Astrocyte of the cerebellum (primary cell): Measurements from ENCODE around the gene MS4A15.
"Not testable (repeated sequence)": the region's sequence is repeated elsewhere in the genome, so short reads cannot be mapped to it uniquely, and the experiment has no call there.

ENCODE experiments used
- DNase-seq: peaks from one replicate; pipeline ENCODE4 v3.0.0-alpha.2; 2011; ENCODE audit warnings: low read depth
- H3K4me3 ChIP-seq: 2 replicates; pipeline ENCODE4 v1.5.1; 2011; ENCODE audit warnings: mild to moderate bottlenecking, low read depth, low read length, moderate library complexity
- in situ Hi-C: cut with HindIII; loops from 2 replicates; pipeline ENCODE4 v1.10.0; 2017; ENCODE audit warnings: low sequenced_read_pairs
- TF ChIP-seq, protein P1 (sequence below): IDR thresholded peaks from 2 replicates; pipeline ENCODE4 v1.5.1; 2012; ENCODE audit warnings: low read length, low read depth, moderate library complexity, mild to moderate bottlenecking; ENCODE audit errors: missing control alignments

The MS4A15 gene

DNA sequence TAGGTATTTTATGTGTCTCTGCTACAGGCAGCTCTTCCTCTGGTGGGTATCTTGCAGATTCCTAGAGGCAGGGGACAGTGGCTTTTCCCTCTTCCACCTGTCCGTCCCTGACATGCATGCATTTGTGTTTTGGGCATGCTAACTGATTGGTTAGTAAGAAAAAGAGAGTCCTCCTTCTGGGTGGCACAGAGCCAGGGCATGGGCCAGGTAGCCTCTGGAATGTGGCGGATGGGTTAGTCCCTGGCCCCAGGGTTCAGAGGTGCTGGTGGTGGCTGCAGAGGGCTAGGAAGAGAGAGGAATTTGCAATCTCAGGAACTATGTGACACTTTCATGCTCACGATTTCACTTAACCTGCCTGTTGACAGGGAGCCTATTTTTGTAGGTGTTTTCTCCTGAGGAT is 5.8 kb upstream of the MS4A15 start:
- no peak overlapping the region for H3K4me3 ChIP-seq
- in situ Hi-C loops: no loop called here
- TF ChIP-seq, protein P1, sequence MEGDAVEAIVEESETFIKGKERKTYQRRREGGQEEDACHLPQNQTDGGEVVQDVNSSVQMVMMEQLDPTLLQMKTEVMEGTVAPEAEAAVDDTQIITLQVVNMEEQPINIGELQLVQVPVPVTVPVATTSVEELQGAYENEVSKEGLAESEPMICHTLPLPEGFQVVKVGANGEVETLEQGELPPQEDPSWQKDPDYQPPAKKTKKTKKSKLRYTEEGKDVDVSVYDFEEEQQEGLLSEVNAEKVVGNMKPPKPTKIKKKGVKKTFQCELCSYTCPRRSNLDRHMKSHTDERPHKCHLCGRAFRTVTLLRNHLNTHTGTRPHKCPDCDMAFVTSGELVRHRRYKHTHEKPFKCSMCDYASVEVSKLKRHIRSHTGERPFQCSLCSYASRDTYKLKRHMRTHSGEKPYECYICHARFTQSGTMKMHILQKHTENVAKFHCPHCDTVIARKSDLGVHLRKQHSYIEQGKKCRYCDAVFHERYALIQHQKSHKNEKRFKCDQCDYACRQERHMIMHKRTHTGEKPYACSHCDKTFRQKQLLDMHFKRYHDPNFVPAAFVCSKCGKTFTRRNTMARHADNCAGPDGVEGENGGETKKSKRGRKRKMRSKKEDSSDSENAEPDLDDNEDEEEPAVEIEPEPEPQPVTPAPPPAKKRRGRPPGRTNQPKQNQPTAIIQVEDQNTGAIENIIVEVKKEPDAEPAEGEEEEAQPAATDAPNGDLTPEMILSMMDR: no peak

DNA sequence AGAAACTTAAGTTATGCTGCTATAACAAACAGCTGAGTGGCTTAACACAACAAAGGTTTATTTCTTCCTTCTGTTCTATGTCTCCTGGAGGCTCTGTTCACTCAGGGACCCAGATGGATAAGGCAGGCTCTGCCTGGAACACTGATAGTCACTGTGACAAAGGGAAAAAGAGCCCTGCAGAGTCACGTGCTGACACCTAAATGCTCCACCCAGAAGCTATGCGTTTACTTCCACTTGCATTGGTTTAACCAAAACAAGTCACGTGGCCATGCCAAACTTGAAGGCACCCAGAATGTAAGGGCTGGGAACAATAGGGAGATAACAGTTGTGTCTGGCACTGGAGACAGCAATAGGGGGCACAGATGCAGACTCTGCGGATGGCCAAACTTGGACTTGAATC is 3.4 kb upstream of the MS4A15 start:
- TF ChIP-seq, protein P1: no peak
- DNase-seq: no peak
- no peak overlapping the region for H3K4me3 ChIP-seq
- in situ Hi-C loops: no loop called here

More for the DNA sequence above, 5.8 kb upstream of the MS4A15 start:
- DNase-seq: no peak

DNA sequence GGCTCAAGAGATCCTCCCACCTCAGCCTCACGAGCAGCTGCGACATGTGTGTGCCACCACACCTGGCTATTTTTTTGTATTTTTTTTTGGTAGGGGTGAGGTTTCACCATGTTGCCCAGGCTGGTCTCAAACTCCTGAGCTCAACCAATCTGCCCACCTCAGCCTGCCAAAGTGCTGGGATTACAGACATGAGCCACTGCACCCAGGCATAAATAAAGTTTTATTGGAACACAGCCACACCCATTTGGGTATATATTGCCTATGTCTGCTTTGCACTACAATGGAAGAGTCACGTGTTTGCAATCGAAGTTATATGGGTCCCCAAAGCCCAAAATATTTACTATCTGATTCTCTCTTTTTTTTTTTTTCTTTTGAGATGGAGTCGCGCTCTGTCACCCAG is 1.8 kb upstream of the MS4A15 start:
- TF ChIP-seq, protein P1: no peak
- H3K4me3 ChIP-seq: no peak overlapping the region
- DNase-seq: no peak
- in situ Hi-C loops: no loop called here

DNA sequence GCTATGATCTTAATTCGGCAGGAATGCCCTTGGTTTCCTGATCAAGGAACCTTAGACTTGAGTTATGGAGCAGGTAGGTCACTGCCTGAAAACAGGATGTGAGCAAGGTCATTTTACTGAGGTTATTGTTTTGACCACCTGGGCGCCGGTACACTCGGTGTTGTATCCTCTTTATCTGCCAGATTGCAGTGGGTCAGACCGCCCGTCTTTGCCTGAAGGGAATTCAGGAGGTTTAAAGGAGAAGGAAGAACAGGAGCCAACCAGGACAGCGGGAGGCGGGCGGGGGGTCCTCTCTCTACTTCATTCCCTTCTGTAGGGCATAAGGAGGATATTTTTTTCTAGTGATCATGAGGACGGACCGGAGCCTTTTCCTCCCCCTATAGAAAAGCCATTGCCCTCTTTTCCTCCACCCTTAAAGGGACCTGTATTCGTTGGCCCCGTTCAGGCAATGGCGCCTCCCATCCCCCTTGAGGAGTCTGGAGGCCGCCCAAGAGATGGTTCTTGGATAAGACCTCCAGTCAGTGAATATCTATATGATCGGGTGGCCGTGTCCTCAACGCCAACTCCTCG is 649 bp downstream of the MS4A15 start:
- in situ Hi-C loops: no loop called here
- DNase-seq: no peak
- TF ChIP-seq, protein P1: no peak
- H3K4me3 ChIP-seq: no peak overlapping the region

DNA sequence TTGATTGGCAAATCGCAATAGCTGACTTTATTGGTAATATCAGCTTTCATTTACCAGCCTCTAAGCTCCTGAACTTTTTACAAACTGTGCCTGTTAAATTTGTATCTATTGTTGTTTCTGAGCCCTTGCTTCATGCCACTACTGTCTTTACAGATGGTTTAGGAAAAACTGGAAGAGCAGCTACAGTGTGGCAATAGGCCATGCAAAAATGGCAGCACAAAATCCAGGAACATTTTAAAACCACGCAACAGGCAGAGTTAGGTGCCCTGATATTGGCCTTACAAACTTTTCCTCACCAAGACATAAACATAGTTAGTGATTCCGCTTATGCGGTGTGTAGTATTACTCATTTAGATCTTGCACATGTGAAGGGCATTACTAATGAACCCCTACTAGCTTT is 2.0 kb downstream of the MS4A15 start:
- DNase-seq, in situ Hi-C loops, H3K4me3 ChIP-seq: not testable (repeated sequence)

DNA sequence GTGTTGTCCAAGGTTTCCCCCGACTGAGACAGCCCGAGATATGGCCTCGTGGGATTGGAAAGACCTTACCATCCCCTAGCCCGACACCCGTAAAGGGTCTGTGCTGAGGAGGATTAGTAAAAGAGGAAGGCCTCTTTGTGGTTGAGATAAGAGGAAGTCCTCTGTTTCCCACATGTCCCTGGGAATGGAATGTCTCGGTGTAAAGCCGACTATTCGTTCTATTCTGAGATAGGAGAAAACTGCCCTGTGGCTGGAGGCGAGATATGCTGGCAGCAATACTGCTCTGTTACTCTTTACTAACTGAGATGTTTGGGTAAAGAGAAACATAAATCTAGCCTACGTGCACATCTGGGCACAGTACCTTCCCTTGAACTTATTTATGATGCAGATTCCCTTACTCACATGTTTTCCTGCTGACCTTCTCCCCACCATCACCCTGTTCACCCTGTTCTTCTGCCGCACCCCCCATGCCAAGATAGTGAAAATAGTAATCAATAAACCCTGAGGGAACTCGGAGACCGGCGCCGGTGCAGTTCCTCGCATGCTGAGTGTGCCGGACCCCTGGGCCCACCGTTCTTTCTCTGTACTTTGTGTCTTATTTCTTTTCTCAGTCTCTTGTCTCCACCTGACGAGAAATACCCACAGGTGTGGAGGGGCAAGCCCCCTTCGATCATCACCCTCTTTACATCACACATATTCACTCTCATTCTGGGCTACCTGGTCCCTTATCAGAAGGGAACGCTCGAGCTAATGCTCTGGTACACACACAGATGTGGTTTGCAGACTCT is 3.0 kb downstream of the MS4A15 start:
- in situ Hi-C loops, H3K4me3 ChIP-seq, DNase-seq: not testable (repeated sequence)

DNA sequence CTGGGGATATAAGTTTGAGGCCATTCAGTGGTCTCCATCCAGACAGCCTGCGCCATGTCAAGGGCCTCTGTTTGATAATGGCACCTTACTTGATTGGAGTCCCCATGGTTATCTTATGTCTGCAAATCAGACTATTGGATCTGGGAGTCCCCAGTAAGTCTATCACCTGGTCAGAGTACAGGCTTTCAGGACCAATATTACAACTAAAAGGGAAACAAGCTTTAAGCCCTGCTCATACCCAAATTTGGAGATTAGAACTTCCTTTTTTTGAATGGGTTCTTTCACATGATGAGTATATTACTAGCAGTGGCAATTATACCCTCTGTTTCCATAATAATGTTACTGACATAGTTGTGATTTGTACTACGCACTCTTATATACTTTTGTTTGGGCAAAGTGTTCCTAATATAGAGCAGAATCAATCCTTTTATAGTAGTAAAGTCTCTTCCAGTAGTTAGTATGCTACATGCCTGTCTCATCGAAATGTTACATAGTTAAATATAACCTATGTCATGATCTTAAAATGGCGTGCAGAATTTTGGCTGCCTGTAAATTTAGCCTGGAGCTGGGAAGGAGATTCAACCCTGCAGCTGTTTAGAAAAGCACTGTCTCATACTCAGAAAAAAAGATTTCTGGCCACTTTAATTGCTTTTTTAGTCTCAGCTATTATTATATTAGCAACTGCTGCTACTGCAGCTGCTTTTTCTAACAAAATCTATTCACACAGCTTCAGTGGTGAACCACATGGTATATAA is 4.9 kb downstream of the MS4A15 start:
- TF ChIP-seq, protein P1: no peak
- no peak overlapping the region for H3K4me3 ChIP-seq
- no peak for DNase-seq
- in situ Hi-C loops: no loop called here
